Rectal smooth muscle tissue (tissue), 1 donor: Measurements from ENCODE around the gene SURF1.
"Not testable (repeated sequence)": the region's sequence is repeated elsewhere in the genome, so short reads cannot be mapped to it uniquely, and the experiment has no call there.

Source experiments
- H3K27ac ChIP-seq: one replicate; pipeline ENCODE4 v1.7.0; 2013; ENCODE audit warnings: low read depth, low read length, inconsistent platforms
- H3K27me3 ChIP-seq: one replicate; pipeline ENCODE4 v1.7.0; 2013; ENCODE audit warnings: low read length; ENCODE audit not compliant: control insufficient read depth, insufficient read depth
- H3K36me3 ChIP-seq: one replicate; pipeline ENCODE4 v1.7.0; 2013; ENCODE audit warnings: low read length; ENCODE audit not compliant: control insufficient read depth, insufficient read depth
- H3K4me1 ChIP-seq: one replicate; pipeline ENCODE4 v1.7.0; 2013; ENCODE audit warnings: low read length; ENCODE audit not compliant: control insufficient read depth, insufficient read depth
- H3K4me3 ChIP-seq: one replicate; pipeline ENCODE4 v1.7.0; 2013; ENCODE audit warnings: low read length
- H3K9ac ChIP-seq: one replicate; pipeline ENCODE4 v1.7.0; 2013; ENCODE audit warnings: low read length

SURF1 gene

DNA sequence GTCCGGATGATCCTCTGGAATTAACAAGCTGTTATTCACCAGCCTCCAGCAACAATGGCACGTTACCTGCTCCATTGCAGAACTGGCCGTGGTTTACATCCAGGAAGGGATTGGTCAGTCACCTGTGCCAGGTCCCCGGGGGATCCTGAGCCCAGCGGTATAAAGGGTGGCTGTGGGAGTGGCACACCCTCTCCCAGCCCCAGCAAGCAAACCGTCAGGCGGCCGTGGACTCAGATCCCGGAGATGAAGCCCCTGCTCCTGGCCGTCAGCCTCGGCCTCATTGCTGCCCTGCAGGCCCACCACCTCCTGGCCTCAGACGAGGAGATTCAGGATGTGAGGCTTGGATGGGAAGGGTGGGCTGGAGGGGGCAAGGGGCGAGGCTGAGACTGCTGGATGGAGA is 38.7 kb downstream of the SURF1 start:
- H3K4me3 ChIP-seq, H3K9ac ChIP-seq, H3K4me1 ChIP-seq, H3K27me3 ChIP-seq, H3K27ac ChIP-seq, H3K36me3 ChIP-seq: not testable (repeated sequence)

GRCh38 chr9:133315997-133316396 is 40.3 kb downstream of the SURF1 start:
- Histone ChIP-seq H3K36me3 (no peaks in the 10 kb centered on the region), H3K9ac (no peak overlapping the region), H3K27me3 (no peaks in the 10 kb centered on the region), H3K4me3 (no peak overlapping the region), H3K4me1 (no peaks in the 10 kb centered on the region), H3K27ac (no peak overlapping the region)

DNA sequence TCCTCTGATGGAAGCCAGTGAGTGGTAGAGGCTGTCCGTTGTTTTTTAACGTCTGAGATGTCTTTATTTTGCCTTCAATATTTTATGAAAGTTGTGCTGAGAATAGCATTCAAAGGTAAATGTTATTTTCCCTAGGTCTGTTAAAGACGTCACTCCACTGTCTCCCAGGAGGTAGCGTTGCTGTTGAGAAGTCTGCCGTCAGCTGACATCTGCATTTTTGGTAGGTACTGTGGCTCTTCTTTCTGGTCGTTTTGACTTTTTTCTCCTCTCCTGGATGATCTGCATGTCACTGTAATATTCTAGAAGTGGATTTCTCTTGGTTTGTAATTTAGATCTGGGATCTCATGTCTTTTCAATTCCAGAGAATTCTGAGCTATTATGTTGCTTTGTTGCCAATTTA is 46.7 kb downstream of the SURF1 start:
- Histone ChIP-seq H3K36me3 (no peaks in the 10 kb centered on the region), H3K9ac (no peak overlapping the region), H3K4me1 (no peaks in the 10 kb centered on the region), H3K27ac (no peak overlapping the region), H3K4me3 (no peak overlapping the region), H3K27me3 (no peaks in the 10 kb centered on the region)

DNA sequence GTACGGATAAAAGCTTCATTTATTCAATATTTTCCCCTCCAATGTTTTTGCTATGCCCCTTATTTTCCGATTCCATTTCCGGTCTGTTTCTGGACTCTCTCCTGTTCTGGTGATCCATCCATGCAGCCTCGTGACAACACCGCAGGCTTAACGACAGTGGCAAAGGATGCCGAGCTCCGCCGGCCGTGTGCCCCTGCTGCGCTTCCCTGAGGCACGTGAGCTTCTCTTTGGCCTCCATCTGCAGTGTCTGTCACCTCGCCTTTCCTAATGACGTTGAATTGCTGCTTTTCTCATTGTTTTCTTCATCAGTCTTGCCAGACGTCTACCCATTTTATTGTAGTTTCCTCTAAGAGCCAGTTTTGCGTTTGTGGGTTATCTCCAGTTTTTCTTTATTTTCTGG is 49.0 kb downstream of the SURF1 start:
- no peak overlapping the region for H3K9ac ChIP-seq
- no peaks in the 10 kb centered on the region for H3K36me3 ChIP-seq
- H3K4me3 ChIP-seq: no peak overlapping the region
- no peaks in the 10 kb centered on the region for H3K27me3 ChIP-seq
- H3K4me1 ChIP-seq: no peaks in the 10 kb centered on the region
- no peak overlapping the region for H3K27ac ChIP-seq

DNA sequence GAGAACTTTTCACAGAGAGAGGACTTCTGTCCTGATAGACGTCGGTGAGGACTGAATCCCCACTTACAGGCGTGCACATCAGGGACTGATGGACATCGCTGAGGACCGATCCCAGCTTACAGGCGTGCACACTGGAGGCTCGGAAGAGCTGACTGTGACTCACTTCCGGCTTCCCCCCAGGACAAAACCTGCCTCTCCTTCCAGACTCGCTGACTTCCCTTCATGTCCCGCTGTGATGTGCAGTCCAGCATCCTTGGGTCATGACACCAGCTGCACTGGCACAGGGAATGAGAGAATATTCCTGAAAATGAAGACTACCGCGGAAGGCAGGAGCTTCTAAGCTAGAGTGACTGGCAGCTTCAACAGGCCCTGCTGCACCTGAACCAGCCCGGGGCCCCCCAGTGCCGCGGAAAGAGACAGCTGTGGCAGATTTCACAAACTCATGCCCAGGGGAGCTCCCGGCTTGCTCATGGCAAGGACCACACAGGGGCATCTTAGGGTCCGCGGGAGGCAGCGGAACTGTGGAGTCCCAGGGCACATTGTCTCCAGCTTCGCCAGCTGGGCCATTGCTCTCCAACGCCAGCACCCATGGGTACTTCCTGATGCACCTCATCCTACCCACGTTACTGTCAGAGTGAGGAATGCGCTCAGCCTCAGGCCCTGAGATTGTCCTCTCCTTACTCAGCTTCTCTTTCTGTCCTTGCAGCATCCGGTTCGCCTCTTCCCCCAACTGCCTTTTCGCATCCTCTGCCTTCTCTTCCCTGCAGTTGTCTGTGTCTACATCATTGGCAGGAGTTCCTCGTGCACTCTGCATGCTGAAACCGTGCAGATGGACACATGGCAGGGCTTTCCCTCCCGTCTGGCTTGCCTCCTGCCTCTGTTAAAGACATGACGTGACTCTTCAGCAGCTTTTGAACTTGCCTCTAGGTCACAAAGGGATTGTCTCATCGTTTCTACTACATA is 49.8 kb downstream of the SURF1 start:
- H3K36me3 ChIP-seq: no peaks in the 10 kb centered on the region
- no peak overlapping the region for H3K4me3 ChIP-seq
- H3K27ac ChIP-seq: no peak overlapping the region
- no peaks in the 10 kb centered on the region for H3K27me3 ChIP-seq
- no peak overlapping the region for H3K9ac ChIP-seq
- no peaks in the 10 kb centered on the region for H3K4me1 ChIP-seq

DNA sequence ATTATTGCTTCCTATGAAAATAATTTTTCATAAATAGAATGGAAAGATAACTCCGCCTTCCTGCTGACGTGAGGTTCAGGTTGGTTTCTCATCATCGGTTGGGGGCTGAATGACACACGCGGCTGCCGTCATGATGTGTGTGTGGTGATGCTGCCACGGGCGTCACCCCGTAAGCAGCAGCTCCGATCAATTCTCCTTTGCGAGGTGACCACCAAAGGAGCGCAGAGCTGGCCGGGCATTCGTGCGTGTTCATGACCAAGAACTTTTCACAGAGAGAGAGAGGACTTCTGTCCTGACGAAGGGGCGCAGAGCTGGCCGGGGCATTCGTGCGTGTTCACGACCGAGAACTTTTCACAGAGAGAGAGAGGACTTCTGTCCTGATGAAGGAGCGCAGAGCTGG is 50.6 kb downstream of the SURF1 start:
- Histone ChIP-seq H3K27ac (no peak overlapping the region), H3K4me1 (no peaks in the 10 kb centered on the region), H3K9ac (no peak overlapping the region), H3K4me3 (no peak overlapping the region), H3K27me3 (no peaks in the 10 kb centered on the region), H3K36me3 (no peaks in the 10 kb centered on the region)

DNA sequence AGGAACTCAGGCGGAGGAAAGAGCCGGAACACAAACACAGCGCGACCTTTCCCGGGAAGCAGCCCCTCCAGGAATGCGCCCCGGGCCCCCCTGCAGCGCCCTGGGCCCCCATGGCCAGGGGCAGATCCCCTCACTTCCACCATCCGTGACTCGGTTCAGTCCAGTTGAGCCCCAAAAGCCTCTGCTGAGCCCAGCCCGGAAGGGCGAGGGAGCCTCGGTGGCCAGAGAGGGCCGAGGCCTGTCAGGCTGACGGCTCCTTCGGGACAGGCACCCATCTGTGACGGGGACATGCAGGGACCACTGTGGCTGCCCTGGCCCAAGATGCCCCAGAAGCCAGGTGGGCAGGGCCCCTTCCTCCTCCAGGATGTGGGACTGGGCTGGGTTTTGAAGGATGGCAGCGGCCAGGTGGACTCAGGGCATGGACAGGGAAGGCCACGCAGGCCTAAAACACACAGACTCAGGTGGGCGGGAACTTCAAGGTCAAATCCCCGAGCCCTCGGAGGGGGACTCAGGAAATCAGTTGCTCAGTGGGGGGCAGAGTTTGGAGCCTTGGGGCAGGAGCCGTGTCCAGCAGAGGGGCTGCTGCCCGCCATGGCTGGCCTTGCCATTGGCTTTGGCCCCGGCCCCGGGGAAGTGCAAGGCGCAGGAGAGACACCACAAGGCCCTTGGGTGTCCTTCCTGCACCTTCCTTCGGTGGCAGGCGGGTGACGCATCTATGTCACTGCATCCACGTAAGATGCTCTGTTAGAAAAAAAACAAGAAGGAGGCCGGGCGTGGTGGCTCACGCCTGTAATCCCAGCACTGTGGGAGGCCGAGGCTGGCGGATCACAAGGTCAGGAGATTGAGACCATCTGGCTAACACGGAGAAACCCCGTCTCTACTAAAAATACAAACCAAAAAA is 51.6 kb downstream of the SURF1 start:
- Histone ChIP-seq H3K27me3 (no peaks in the 10 kb centered on the region), H3K9ac (no peak overlapping the region), H3K4me1 (no peaks in the 10 kb centered on the region), H3K4me3 (no peak overlapping the region), H3K27ac (no peak overlapping the region), H3K36me3 (no peaks in the 10 kb centered on the region)

DNA sequence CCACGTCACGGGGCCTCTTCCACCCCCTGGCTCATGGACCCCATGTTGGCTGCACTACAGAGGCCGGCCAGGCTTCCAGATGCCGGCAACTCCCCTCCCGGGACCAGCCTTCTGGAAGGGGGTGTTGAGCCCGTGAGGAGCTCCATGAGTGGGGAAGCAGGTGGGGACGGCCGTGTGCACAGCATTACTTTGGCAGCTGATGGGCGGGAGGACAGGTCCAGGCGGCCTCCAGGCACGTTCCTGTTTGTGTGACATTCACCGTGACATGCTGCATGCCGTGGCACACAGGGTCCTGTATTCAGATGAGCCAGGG is 52.2 kb downstream of the SURF1 start:
- Histone ChIP-seq H3K9ac (no peak overlapping the region), H3K27me3 (no peaks in the 10 kb centered on the region), H3K4me3 (no peak overlapping the region), H3K36me3 (no peaks in the 10 kb centered on the region), H3K27ac (no peak overlapping the region), H3K4me1 (no peaks in the 10 kb centered on the region)

- H3K27ac ChIP-seq: no peak overlapping the region
- no peak overlapping the region for H3K4me3 ChIP-seq
- no peak overlapping the region for H3K9ac ChIP-seq
- H3K4me1 ChIP-seq: no peaks in the 10 kb centered on the region
- no peaks in the 10 kb centered on the region for H3K36me3 ChIP-seq
- no peaks in the 10 kb centered on the region for H3K27me3 ChIP-seq
These were observed 52.8 kb downstream of the SURF1 start for GRCh38 chr9:133303266-133304157.
